Epithelial cell of proximal tubule (primary cell): ENCODE data around the gene RAVER2. TPM values are rescaled to one million over a fixed set of nuclear protein-coding genes. Genes with fewer than 3 reads are reported as not detected.

Experiments used
- DNase-seq: peaks from one replicate; pipeline ENCODE4 v3.0.0-alpha.2; 2011; ENCODE audit warnings: low read depth
- H3K4me3 ChIP-seq: 2 replicates; pipeline ENCODE4 v1.5.1; 2011; ENCODE audit warnings: low read depth, mild to moderate bottlenecking, low read length
- total RNA-seq: library from RNA; depleted of rRNA; stranded (reverse); fragments of >200 nt; gene quantifications from 2 replicates; pipeline ENCODE4 v1.2.3, GENCODE V29; 2015
- TF ChIP-seq, protein P1 (sequence below): conservative IDR thresholded peaks from 2 replicates; pipeline ENCODE4 v1.5.1; 2012; ENCODE audit warnings: low read depth, mild to moderate bottlenecking, low read length

RAVER2 gene
- total RNA-seq, 1 donor from 2014 or later: 6.9 TPM

DNA sequence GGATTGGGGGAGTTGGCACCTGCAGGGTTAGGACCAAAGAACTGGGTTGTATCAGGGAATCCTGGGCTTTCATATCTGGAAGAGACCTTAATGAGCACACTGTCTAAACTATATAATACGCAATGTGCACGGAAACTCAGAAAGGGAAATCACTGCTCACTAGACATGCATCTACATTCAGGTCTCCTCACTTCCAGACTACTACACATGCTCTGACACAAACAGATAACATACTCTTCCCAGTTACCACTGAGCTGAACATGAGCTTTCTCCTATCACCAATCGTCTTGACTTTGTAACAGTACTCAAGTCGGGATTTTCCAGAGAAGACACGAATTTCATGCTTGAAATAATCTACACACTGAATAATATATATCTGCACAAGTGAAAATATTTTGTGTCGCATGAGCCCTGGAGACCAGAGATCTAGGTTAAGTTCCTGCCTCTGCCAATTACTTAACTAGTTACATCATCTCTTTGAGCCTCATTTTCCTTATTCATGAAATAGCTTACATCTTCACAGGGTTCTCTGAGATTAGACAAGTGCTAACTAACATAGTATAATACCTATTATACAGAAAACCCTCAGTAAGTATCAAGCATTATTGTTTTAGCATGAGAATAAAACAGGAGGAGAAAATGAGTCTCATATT, 120.4 kb downstream of the RAVER2 start:
- no peak for DNase-seq
- H3K4me3 ChIP-seq: no peak overlapping the region
- TF ChIP-seq, protein P1, sequence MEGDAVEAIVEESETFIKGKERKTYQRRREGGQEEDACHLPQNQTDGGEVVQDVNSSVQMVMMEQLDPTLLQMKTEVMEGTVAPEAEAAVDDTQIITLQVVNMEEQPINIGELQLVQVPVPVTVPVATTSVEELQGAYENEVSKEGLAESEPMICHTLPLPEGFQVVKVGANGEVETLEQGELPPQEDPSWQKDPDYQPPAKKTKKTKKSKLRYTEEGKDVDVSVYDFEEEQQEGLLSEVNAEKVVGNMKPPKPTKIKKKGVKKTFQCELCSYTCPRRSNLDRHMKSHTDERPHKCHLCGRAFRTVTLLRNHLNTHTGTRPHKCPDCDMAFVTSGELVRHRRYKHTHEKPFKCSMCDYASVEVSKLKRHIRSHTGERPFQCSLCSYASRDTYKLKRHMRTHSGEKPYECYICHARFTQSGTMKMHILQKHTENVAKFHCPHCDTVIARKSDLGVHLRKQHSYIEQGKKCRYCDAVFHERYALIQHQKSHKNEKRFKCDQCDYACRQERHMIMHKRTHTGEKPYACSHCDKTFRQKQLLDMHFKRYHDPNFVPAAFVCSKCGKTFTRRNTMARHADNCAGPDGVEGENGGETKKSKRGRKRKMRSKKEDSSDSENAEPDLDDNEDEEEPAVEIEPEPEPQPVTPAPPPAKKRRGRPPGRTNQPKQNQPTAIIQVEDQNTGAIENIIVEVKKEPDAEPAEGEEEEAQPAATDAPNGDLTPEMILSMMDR: no peak

DNA sequence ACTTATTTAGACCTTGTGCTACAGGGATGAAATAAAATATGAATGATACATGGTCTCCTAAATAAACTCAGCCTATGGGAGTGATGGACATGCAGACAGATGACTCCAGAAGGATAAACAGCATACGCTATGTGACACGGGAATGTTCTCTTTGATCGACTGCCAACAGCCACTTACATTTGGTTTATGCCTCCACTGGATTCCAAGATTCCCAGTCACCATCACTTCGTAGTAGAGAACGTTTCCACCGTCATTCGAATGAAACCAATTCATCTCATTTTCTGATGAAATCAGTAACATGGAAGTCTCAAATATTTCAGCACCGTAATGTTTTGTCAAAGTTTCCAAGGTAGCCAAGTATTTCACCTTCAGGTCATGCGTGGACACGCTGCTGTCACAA, 121.8 kb downstream of the RAVER2 start:
- TF ChIP-seq, protein P1: no peak
- DNase-seq: no peak
- H3K4me3 ChIP-seq: no peak overlapping the region

DNA sequence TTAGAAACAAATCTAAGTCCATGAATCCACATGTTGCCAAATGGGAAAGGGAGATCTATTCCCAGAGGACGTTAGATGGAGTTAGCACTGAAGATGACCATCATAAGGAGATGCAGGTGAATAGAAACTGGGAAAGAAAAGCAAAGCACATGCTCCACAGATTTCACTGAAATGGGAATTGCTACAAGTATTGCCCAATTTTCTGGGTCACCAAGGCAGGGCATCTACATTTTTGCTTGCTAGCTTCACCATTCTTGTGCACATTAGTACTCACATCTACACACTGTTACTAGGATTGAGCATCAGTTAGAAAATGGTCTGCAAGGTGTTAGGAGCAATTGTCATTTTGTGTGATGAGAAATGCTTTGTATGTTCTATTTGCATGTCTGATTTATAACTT, 122.4 kb downstream of the RAVER2 start:
- TF ChIP-seq, protein P1: no peak
- DNase-seq: no peak
- H3K4me3 ChIP-seq: no peak overlapping the region

DNA sequence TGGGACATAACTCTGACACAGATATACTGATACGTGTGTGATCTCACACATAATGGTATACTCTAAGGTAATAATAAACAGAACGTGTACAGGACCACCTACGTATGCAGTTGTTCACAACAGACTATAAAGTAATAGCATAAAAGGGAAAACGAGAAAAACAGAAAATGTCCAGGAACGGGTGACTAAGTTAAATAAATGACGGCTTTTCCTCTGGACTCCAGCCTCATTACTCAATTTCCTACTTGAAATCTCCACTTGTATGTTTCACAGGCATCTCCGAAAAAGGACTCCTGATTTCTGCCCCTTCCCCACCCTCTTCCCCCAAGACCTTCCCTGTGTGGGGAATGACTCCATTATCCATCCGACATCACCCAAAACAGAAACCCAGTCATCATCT, 126.4 kb downstream of the RAVER2 start:
- no peak for DNase-seq
- TF ChIP-seq, protein P1: no peak
- H3K4me3 ChIP-seq: no peak overlapping the region

DNA sequence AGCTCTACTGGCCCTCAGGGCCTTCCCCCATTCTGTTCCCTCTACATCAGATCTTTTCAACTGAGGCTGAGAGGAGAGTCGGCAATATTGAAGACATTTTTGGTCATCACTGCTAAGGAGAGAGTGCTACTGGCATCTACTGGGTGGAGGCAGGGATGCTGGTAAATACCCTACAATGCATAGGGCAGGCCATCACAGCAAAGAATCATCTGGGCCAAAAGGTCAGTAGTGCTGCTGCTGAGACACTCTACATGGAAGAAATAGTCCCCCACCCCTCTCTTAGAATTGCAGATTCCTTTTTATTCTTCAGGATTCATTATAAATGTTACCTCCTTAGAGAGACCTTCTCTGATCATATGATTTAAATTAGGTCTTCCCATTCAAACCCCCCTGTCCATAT, 127.2 kb downstream of the RAVER2 start:
- DNase-seq: no peak
- TF ChIP-seq, protein P1: no peak
- H3K4me3 ChIP-seq: no peak overlapping the region

DNA sequence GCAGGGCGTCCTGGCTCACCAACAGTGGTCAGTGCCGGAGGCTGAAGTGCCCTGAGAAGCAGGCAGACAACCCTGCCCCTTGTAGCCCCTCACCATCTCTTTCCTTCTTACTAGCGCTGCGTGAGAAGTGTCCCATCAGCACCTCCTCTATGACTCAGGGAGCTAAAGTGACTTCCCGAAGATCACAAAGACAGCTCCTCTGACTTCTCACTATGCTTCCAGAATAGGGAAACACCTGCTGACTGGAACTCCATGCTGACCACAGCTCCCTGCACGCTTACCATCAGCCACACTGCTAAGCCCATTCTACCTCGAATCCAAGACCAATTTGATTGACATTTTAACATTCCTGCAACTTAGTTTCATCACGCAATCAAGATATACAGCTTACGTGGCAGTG, 128.7 kb downstream of the RAVER2 start:
- no peak overlapping the region for H3K4me3 ChIP-seq
- DNase-seq: no peak
- TF ChIP-seq, protein P1: no peak

DNA sequence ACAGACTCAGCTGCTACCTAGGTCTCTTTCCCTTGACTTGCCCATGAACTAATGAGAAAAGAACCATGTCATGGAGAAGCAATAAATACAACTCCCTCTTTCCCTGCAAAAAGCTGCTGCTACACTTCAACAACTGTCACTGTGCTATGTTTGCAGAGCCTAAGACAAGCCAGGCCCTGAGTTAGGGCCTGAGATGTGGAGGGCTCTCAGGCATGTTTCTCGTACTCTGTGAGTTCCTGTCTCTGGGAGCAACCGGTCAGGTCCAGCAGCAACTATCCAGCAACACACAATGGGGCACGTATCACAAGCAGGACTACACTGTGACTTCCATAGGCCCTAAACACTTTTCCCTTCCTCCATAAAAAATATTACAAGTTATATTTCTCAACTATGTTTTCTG, 129.8 kb downstream of the RAVER2 start:
- DNase-seq: no peak
- TF ChIP-seq, protein P1: no peak
- H3K4me3 ChIP-seq: no peak overlapping the region
